CD4-positive, alpha-beta T cell treated with Interleukin-21 for 1 hour (primary cell): ENCODE measurements around the gene NOTCH3.

Source experiments
- DNase-seq: peaks from one replicate; pipeline ENCODE4 v3.0.0-alpha.2; 2020

The NOTCH3 gene

GRCh38 chr19:15159251-15159650 lies 41.5 kb downstream of the NOTCH3 start:
- DNase-seq: no peak

GRCh38 chr19:15156391-15156790 lies 44.4 kb downstream of the NOTCH3 start:
- no peak for DNase-seq

- DNase-seq: no peak
Observed at GRCh38 chr19:15155296-15155695, 45.5 kb downstream of the NOTCH3 start.

- DNase-seq: peak; percentile 30
Observed at GRCh38 chr19:15154002-15154612, 46.7 kb downstream of the NOTCH3 start.

GRCh38 chr19:15149737-15150136 lies 51.1 kb downstream of the NOTCH3 start:
- no peak for DNase-seq

GRCh38 chr19:15147090-15147489 lies 53.7 kb downstream of the NOTCH3 start:
- DNase-seq: no peak

- DNase-seq: no peak
Observed at GRCh38 chr19:15144046-15144646, 56.6 kb downstream of the NOTCH3 start.

- DNase-seq: no peak
Observed at GRCh38 chr19:15142313-15142712, 58.5 kb downstream of the NOTCH3 start.

- no peak for DNase-seq
Observed at GRCh38 chr19:15141143-15141542, 59.7 kb downstream of the NOTCH3 start.

GRCh38 chr19:15138427-15138826 lies 62.4 kb downstream of the NOTCH3 start:
- DNase-seq: no peak

GRCh38 chr19:15137777-15138176 lies 63.0 kb downstream of the NOTCH3 start:
- DNase-seq: no peak

- DNase-seq: no peak
Observed at GRCh38 chr19:15136234-15136954, 64.4 kb downstream of the NOTCH3 start.

GRCh38 chr19:15129856-15130585 lies 70.8 kb downstream of the NOTCH3 start:
- peak; percentile 38 for DNase-seq

- DNase-seq: no peak
Observed at GRCh38 chr19:15128162-15128770, 72.5 kb downstream of the NOTCH3 start.

GRCh38 chr19:15126131-15126910 lies 74.5 kb downstream of the NOTCH3 start:
- no peak for DNase-seq

GRCh38 chr19:15125232-15126067 lies 75.3 kb downstream of the NOTCH3 start:
- DNase-seq: peak; percentile 98

- no peak for DNase-seq
Observed at GRCh38 chr19:15124572-15125231, 76.1 kb downstream of the NOTCH3 start.

GRCh38 chr19:15123900-15124299 lies 76.9 kb downstream of the NOTCH3 start:
- no peak for DNase-seq

- DNase-seq: no peak
Observed at GRCh38 chr19:15123031-15123890, 77.5 kb downstream of the NOTCH3 start.
